K562 (cell line): ENCODE results near the gene CLHC1. TPM values are rescaled to one million over a fixed set of nuclear protein-coding genes. Genes with fewer than 3 reads are reported as not detected.

Source experiments
- CEBPG ChIP-seq, 3 experiments: fragments of 200-800 bp in 1 of 3; sonication (Bioruptor generic) in 1 of 3; sonication (generic) in 1 of 3; formaldehyde crosslinking in 1 of 3; IDR thresholded peaks in 2 of 3; conservative IDR thresholded peaks in 1 of 3; 2 replicates each; pipeline versions ENCODE4 v1.6.1 to v1.8.0; 2016 to 2022; ENCODE audit warnings: missing compliant biosample characterization in 2 of 3, missing genetic modification characterization in 2 of 3, mild to moderate bottlenecking in 1 of 3, missing genetic modification reagents in 1 of 3
- CREB1 ChIP-seq, 2 experiments: sonication (generic) in 1 of 2; formaldehyde crosslinking in 1 of 2; IDR thresholded peaks; 2 replicates each; pipeline versions ENCODE4 v1.6.1 to v1.8.0; 2012 to 2022; ENCODE audit warnings: inconsistent platforms in 1 of 2, mild to moderate bottlenecking in 1 of 2, missing genetic modification reagents in 1 of 2, moderate library complexity in 1 of 2
- ELF1 ChIP-seq: fragments of 200-800 bp; sonication (Bioruptor generic); IDR thresholded peaks from 2 replicates; pipeline ENCODE4 v1.6.1; 2016; ENCODE audit warnings: missing genetic modification characterization, missing compliant biosample characterization
- ELF2 ChIP-seq: fragments of 250-450 bp; sonication (Bioruptor Pico); IDR thresholded peaks from 2 replicates; pipeline ENCODE4 v1.5.0; 2021; ENCODE audit warnings: mild to moderate bottlenecking
- EP300 ChIP-seq: IDR thresholded peaks from 2 replicates; pipeline ENCODE4 v1.6.1; 2012; ENCODE audit warnings: low read length, improper control_type of control experiment
- HMGXB4 ChIP-seq: sonication (generic); formaldehyde crosslinking; IDR thresholded peaks from 2 replicates; pipeline ENCODE4 v1.8.1; 2023; ENCODE audit warnings: mild to moderate bottlenecking, missing genetic modification reagents
- KLF16 ChIP-seq: IDR thresholded peaks from 2 replicates; pipeline ENCODE4 v1.6.1; 2016; ENCODE audit warnings: antibody characterized with exemption
- POLR2H ChIP-seq: IDR thresholded peaks from 2 replicates; pipeline ENCODE4 v1.6.1; 2016; ENCODE audit warnings: missing genetic modification characterization, low read depth, mild to moderate bottlenecking, control low read depth, missing compliant biosample characterization, moderate library complexity
- REST ChIP-seq, 2 experiments: fragments of 450-650 bp; formaldehyde crosslinking in 1 of 2; IDR thresholded peaks; 2 replicates each; pipeline versions ENCODE4 v1.4.0 to v1.6.1; 2014 to 2020; ENCODE audit warnings: mild to moderate bottlenecking in 2 of 2, borderline replicate concordance in 1 of 2, low read depth in 1 of 2
- SMC3 ChIP-seq: conservative IDR thresholded peaks from 2 replicates; pipeline ENCODE4 v1.6.1; 2011; ENCODE audit warnings: low read depth, low read length, improper control_type of control experiment; ENCODE audit not compliant: insufficient read depth
- TAF9B ChIP-seq: fragments of 450-650 bp; IDR thresholded peaks from 2 replicates; pipeline ENCODE4 v1.6.1; 2018; ENCODE audit warnings: mild to moderate bottlenecking; ENCODE audit not compliant: partially characterized antibody
- ZNF197 ChIP-seq: fragments of 200-800 bp; sonication (Bioruptor generic); IDR thresholded peaks from 2 replicates; pipeline ENCODE4 v1.6.1; 2016; ENCODE audit warnings: low read depth, missing genetic modification characterization, missing compliant biosample characterization
- ZNF449 ChIP-seq: fragments of 250-450 bp; sonication (Bioruptor Pico); IDR thresholded peaks from 2 replicates; pipeline ENCODE4 v1.8.0; 2022; ENCODE audit warnings: moderate library complexity, mild to moderate bottlenecking, inconsistent platforms
- polyA plus RNA-seq, 8 experiments: library from polyadenylated mRNA; depleted of rRNA in 4 of 8; stranded (reverse) in 5 of 8; unstranded in 3 of 8; fragments of >200 nt; fragmentation: Nextera tagmentation in 2 of 8; fragmentation: Illumina TruSeq in 1 of 8; extraction: Ambion mirVana in 2 of 8; extraction: Trizol in 1 of 8; gene quantifications; 2 replicates each; pipeline versions ENCODE4 v1.2.1 to v1.2.3, GENCODE V29; 2011 to 2014; ENCODE audit warnings: inconsistent platforms in 1 of 8, missing spikeins in 1 of 8
- total RNA-seq, 7 experiments: library from RNA; depleted of rRNA in 6 of 7; stranded (reverse); fragments of >200 nt in 6 of 7; fragmentation: Illumina TruSeq in 2 of 7; extraction: Trizol in 2 of 7; gene quantifications; 2 replicates each; pipeline versions ENCODE4 v1.2.1 to v1.2.3, GENCODE V29; 2011 to 2021; ENCODE audit warnings: low replicate concordance in 1 of 7

The CLHC1 gene
- total and polyA plus RNA-seq, 9 of the 15 experiments (the other 6 are each of a cell fraction or from before 2014, with no cell fraction given): 3.7 to 14.3 (median 8.6) TPM

- TF ChIP-seq REST (IDR thresholded peaks at IDR 0.05; ENCODE audit: borderline replicate concordance): peak; percentile 87
- TF ChIP-seq REST (CRISPR knock-in tag; IDR thresholded peaks at IDR 0.05; ENCODE audit: low read depth): no peak
- TF ChIP-seq ZNF197 (CRISPR knock-in tag): no peak
- no peak for TF ChIP-seq CEBPG (CRISPR knock-in tag; IDR thresholded peaks at IDR 0.05)
- TF ChIP-seq CEBPG (tag; conservative IDR thresholded peaks at IDR 0.05 in 1 of 2, IDR thresholded peaks at IDR 0.05 in 1 of 2): peak; percentile 7 to 64; a peak in 2 of 4 replicates
- TF ChIP-seq ELF1 (tag): 0 out of 2 replicates have a peak, but pooled peaks have one; percentile 27
- peak; percentile 26; the same call in 1 of the 2 replicates for TF ChIP-seq KLF16
- TF ChIP-seq TAF9B: no peak
- peak; percentile 25; the same call in 1 of the 2 replicates for TF ChIP-seq CREB1 (IDR thresholded peaks at IDR 0.05)
- no peak for TF ChIP-seq CREB1 (CRISPR knock-in tag; IDR thresholded peaks at IDR 0.05)
- peak; percentile 83 for TF ChIP-seq SMC3
- TF ChIP-seq EP300: 0 out of 2 replicates have a peak, but pooled peaks have one; percentile 19
- TF ChIP-seq HMGXB4 (CRISPR knock-in tag): no peak
- TF ChIP-seq POLR2H: peak; percentile 49
- TF ChIP-seq ZNF449 (CRISPR knock-in tag): peak; percentile 30; the same call in 1 of the 2 replicates
- no peak for TF ChIP-seq ELF2 (CRISPR knock-in tag)
Observed at GRCh38 chr2:55175254-55176093, 56.6 kb downstream of the CLHC1 start (continued).
